ENCODE measurements around the gene SARDH. TPM values are rescaled to one million over a fixed set of nuclear protein-coding genes. Genes with fewer than 3 reads are reported as not detected.

Gene SARDH
- total RNA-seq, 4 donors from 2014 or later = 0.39 to 2.9 (median 0.59) TPM

- Histone ChIP-seq H3K4me3 (no peak overlapping the region), H3K27me3 (peaks cover 0 to 2% (median 0%) of the 10 kb centered on the region in 3 donors), H3K27ac (no peak overlapping the region), H3K9me3 (no peaks in the 10 kb centered on the region), H3K36me3 (no peaks in the 10 kb centered on the region), H3K4me1 (no peaks in the 10 kb centered on the region)
- DNase-seq (no peak), ATAC-seq (no peak)
- TF ChIP-seq CTCF (IDR thresholded peaks at IDR 0.05 in 4 of 5, conservative IDR thresholded peaks at IDR 0.05 in 1 of 5) = no peak
- no peak for TF ChIP-seq POLR2A (IDR thresholded peaks at IDR 0.05)
- in situ Hi-C loops (cut with MboI; ENCODE audit: low sequenced_read_pairs in 4 of 4) (no loop called here), intact Hi-C loops (cut with DNase I; ENCODE audit: low total_unique reads) (no loop called here)
Measured at GRCh38 chr9:133641396-133641655, 96.8 kb downstream of the SARDH start.

- H3K9me3 ChIP-seq = no peaks in the 10 kb centered on the region
- H3K27ac ChIP-seq = no peak overlapping the region
- H3K4me3 ChIP-seq = no peak overlapping the region
- DNase-seq (no peak), ATAC-seq (no peak)
- no peaks in the 10 kb centered on the region for H3K36me3 ChIP-seq
- H3K4me1 ChIP-seq = no peaks in the 10 kb centered on the region
- in situ Hi-C loops (cut with MboI; ENCODE audit: low sequenced_read_pairs in 4 of 4) = no loop called here
- peaks cover 0 to 2% (median 0%) of the 10 kb centered on the region in 3 donors for H3K27me3 ChIP-seq
- intact Hi-C loops (cut with DNase I; ENCODE audit: low total_unique reads) = no loop called here
- TF ChIP-seq POLR2A (IDR thresholded peaks at IDR 0.05) (no peak), CTCF (IDR thresholded peaks at IDR 0.05 in 4 of 5, conservative IDR thresholded peaks at IDR 0.05 in 1 of 5) (no peak)
Measured at GRCh38 chr9:133640580-133641395, 97.4 kb downstream of the SARDH start.

GRCh38 chr9:133640160-133640559, 98.0 kb downstream of the SARDH start:
- no peak for TF ChIP-seq POLR2A (IDR thresholded peaks at IDR 0.05)
- TF ChIP-seq CTCF (IDR thresholded peaks at IDR 0.05 in 4 of 5, conservative IDR thresholded peaks at IDR 0.05 in 1 of 5) = no peak
- H3K27me3 ChIP-seq = peaks cover 0 to 2% (median 0%) of the 10 kb centered on the region in 3 donors
- in situ Hi-C loops (cut with MboI; ENCODE audit: low sequenced_read_pairs in 4 of 4) = no loop called here
- DNase-seq = no peak
- H3K36me3 ChIP-seq = no peaks in the 10 kb centered on the region
- H3K4me3 ChIP-seq = no peak overlapping the region
- H3K4me1 ChIP-seq = no peaks in the 10 kb centered on the region
- intact Hi-C loops (cut with DNase I; ENCODE audit: low total_unique reads) = no loop called here
- H3K9me3 ChIP-seq = no peaks in the 10 kb centered on the region
- ATAC-seq = no peak
- no peak overlapping the region for H3K27ac ChIP-seq

GRCh38 chr9:133639613-133640012, 98.5 kb downstream of the SARDH start:
- DNase-seq = no peak
- H3K36me3 ChIP-seq = no peaks in the 10 kb centered on the region
- no peak for ATAC-seq
- H3K4me3 ChIP-seq = no peak overlapping the region
- in situ Hi-C loops (cut with MboI; ENCODE audit: low sequenced_read_pairs in 4 of 4) (no loop called here), intact Hi-C loops (cut with DNase I; ENCODE audit: low total_unique reads) (no loop called here)
- H3K27me3 ChIP-seq = peaks cover 0 to 3% (median 2%) of the 10 kb centered on the region in 3 donors
- H3K9me3 ChIP-seq = no peaks in the 10 kb centered on the region
- H3K27ac ChIP-seq = no peak overlapping the region
- no peaks in the 10 kb centered on the region for H3K4me1 ChIP-seq
- no peak for TF ChIP-seq POLR2A (IDR thresholded peaks at IDR 0.05)
- TF ChIP-seq CTCF (IDR thresholded peaks at IDR 0.05 in 4 of 5, conservative IDR thresholded peaks at IDR 0.05 in 1 of 5) = no peak

GRCh38 chr9:133638711-133639110, 99.4 kb downstream of the SARDH start:
- in situ Hi-C loops (cut with MboI; ENCODE audit: low sequenced_read_pairs in 4 of 4) (no loop called here), intact Hi-C loops (cut with DNase I; ENCODE audit: low total_unique reads) (no loop called here)
- no peaks in the 10 kb centered on the region for H3K9me3 ChIP-seq
- H3K27ac ChIP-seq = no peak overlapping the region
- ATAC-seq (no peak), DNase-seq (no peak)
- H3K36me3 ChIP-seq = no peaks in the 10 kb centered on the region
- TF ChIP-seq POLR2A (IDR thresholded peaks at IDR 0.05) (no peak), CTCF (IDR thresholded peaks at IDR 0.05 in 4 of 5, conservative IDR thresholded peaks at IDR 0.05 in 1 of 5) (no peak)
- no peaks in the 10 kb centered on the region for H3K4me1 ChIP-seq
- no peak overlapping the region for H3K4me3 ChIP-seq
- H3K27me3 ChIP-seq = peaks cover 3 to 10% (median 4%) of the 10 kb centered on the region in 3 donors
